Breast epithelium (tissue), 3 donors: ENCODE data around the gene GMDS.

Source experiments
- CTCF ChIP-seq, 3 donors: fragments of 450-650 bp; IDR thresholded peaks; one replicate each; pipeline ENCODE4 v1.5.1; 2016 to 2017; ENCODE audit warnings: antibody characterized with exemption in 3 of 3, mild to moderate bottlenecking in 3 of 3, moderate library complexity in 3 of 3
- POLR2AphosphoS5 ChIP-seq, 3 donors: sonication (generic); formaldehyde crosslinking; IDR thresholded peaks; one replicate each; pipeline ENCODE4 v1.6.1; 2017; ENCODE audit warnings: antibody characterized with exemption in 3 of 3

GRCh38 chr6:1587977-1588376 lies 657.4 kb downstream of the GMDS start:
- TF ChIP-seq CTCF (IDR thresholded peaks at IDR 0.05), result no peak
- no peak for TF ChIP-seq POLR2AphosphoS5 (IDR thresholded peaks at IDR 0.05)
